Loucy (cell line): ENCODE results near the gene ZNF500.

Experiments
- H2AFZ ChIP-seq: fragments of 200-600 bp; sonication (generic); 2 replicates; pipeline ENCODE4 v1.6.0; 2016; ENCODE audit warnings: antibody characterized with exemption, mild to moderate bottlenecking, low read length, moderate library complexity
- H3F3A ChIP-seq: fragments of 200-600 bp; 2 replicates; pipeline ENCODE4 v1.6.0; 2016; ENCODE audit warnings: antibody characterized with exemption, low read depth, mild to moderate bottlenecking
- H3K27me3 ChIP-seq: fragments of 200-600 bp; sonication (generic); 2 replicates; pipeline ENCODE4 v1.6.1; 2014; ENCODE audit warnings: low read length, mild to moderate bottlenecking; ENCODE audit not compliant: insufficient read depth, poor library complexity, severe bottlenecking
- H3K36me3 ChIP-seq: fragments of 200-600 bp; sonication (generic); 2 replicates; pipeline ENCODE4 v1.6.1; 2016; ENCODE audit warnings: low read length; ENCODE audit not compliant: insufficient read depth
- H3K4me1 ChIP-seq: fragments of 200-600 bp; sonication (generic); 2 replicates; pipeline ENCODE4 v1.5.1; 2014; ENCODE audit warnings: low read length, mild to moderate bottlenecking; ENCODE audit not compliant: insufficient read depth, poor library complexity, severe bottlenecking
- H3K4me2 ChIP-seq: fragments of 200-600 bp; sonication (generic); 2 replicates; pipeline ENCODE4 v1.6.0; 2014; ENCODE audit warnings: antibody characterized with exemption, low read length, low read depth, mild to moderate bottlenecking; ENCODE audit not compliant: poor library complexity, severe bottlenecking
- H3K4me3 ChIP-seq: fragments of 200-600 bp; sonication (generic); 2 replicates; pipeline ENCODE4 v1.5.1; 2014; ENCODE audit warnings: low read length, mild to moderate bottlenecking, mixed read lengths; ENCODE audit not compliant: poor library complexity, severe bottlenecking
- H3K79me2 ChIP-seq: fragments of 200-600 bp; sonication (generic); 2 replicates; pipeline ENCODE4 v1.6.1; 2014; ENCODE audit warnings: low read length; ENCODE audit not compliant: insufficient read depth
- H3K9ac ChIP-seq: fragments of 200-600 bp; sonication (generic); 2 replicates; pipeline ENCODE4 v1.6.0; 2014; ENCODE audit warnings: mild to moderate bottlenecking, low read depth, low read length, moderate library complexity; ENCODE audit not compliant: poor library complexity, severe bottlenecking
- H3K9me2 ChIP-seq: fragments of 200-600 bp; sonication (generic); replicated peaks from 2 replicates; pipeline ENCODE4 v1.6.1; 2016; ENCODE audit warnings: low read depth, low read length, mixed read lengths
- H3K9me3 ChIP-seq: fragments of 200-600 bp; sonication (generic); 2 replicates; pipeline ENCODE4 v1.6.1; 2014; ENCODE audit warnings: mild to moderate bottlenecking, antibody characterized with exemption, low read length, low read depth; ENCODE audit not compliant: insufficient read depth
- H4K20me1 ChIP-seq: fragments of 200-600 bp; sonication (generic); 2 replicates; pipeline ENCODE4 v1.6.0; 2014; ENCODE audit warnings: antibody characterized with exemption, low read length, mild to moderate bottlenecking; ENCODE audit not compliant: insufficient read depth, poor library complexity, severe bottlenecking
- CTCF ChIP-seq: fragments of 200-600 bp; sonication (generic); conservative IDR thresholded peaks from 2 replicates; pipeline ENCODE4 v1.5.1; 2014; ENCODE audit warnings: mild to moderate bottlenecking, antibody characterized with exemption, low read length
- EZH2phosphoT487 ChIP-seq: fragments of 200-600 bp; IDR thresholded peaks from 2 replicates; pipeline ENCODE4 v1.6.1; 2018; ENCODE audit warnings: antibody characterized with exemption, mild to moderate bottlenecking, moderate library complexity, borderline replicate concordance

Gene ZNF500

GRCh38 chr16:4801051-4801961 lies 34.3 kb upstream of the ZNF500 start:
- Histone ChIP-seq H3K4me3 (peak overlapping the region; percentile 75), H3K79me2 (no peaks in the 10 kb centered on the region), H3K9me3 (no peaks in the 10 kb centered on the region), H3K4me2 (peak overlapping the region; percentile 73), H3K9me2 (no peaks in the 10 kb centered on the region), H3F3A (no peaks in the 10 kb centered on the region), H3K4me1 (no peaks in the 10 kb centered on the region), H4K20me1 (no peaks in the 10 kb centered on the region), H3K9ac (peak overlapping the region; percentile 46), H3K27me3 (no peaks in the 10 kb centered on the region), H2AFZ (peak overlapping the region; percentile 12; the same call in 1 of the 2 replicates), H3K36me3 (no peaks in the 10 kb centered on the region; the same call in 1 of the 2 replicates)
- TF ChIP-seq CTCF: no peak
- no peak for TF ChIP-seq EZH2phosphoT487

- Histone ChIP-seq H3K9ac (no peak overlapping the region), H3K27me3 (no peaks in the 10 kb centered on the region)
These were observed 33.5 kb upstream of the ZNF500 start for GRCh38 chr16:4800290-4801041.

More at GRCh38 chr16:4800290-4801041, 33.5 kb upstream of the ZNF500 start:
- Histone ChIP-seq H3K79me2 (no peaks in the 10 kb centered on the region), H3K9me3 (no peaks in the 10 kb centered on the region), H3K4me1 (no peaks in the 10 kb centered on the region), H3K36me3 (no peaks in the 10 kb centered on the region; the same call in 1 of the 2 replicates), H3K4me2 (no peak overlapping the region), H4K20me1 (no peaks in the 10 kb centered on the region), H3F3A (no peaks in the 10 kb centered on the region), H3K9me2 (no peaks in the 10 kb centered on the region), H3K4me3 (no peak overlapping the region), H2AFZ (no peak overlapping the region)
- TF ChIP-seq EZH2phosphoT487 (no peak), CTCF (no peak)
